ENCODE results near the gene NMNAT2.

DNA sequence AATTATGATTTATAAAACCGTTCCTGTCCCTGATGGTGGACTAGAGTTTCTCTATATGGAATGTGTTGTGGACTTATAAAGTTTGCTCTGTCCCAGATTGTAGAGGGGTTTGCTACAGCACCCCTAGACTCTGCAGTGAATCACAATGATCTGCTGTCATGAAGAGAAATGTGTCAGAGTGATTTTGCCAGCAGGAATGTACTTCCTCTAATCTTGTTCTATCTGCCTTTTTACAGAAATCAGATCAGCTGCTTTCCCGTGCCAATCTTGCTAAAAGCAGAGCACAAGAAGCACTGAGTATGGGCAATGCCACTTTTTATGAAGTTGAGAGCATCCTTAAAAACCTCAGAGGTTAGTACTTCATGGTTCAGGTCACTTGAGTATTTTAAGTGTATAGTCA is 180.1 kb downstream of the NMNAT2 start:
- TF ChIP-seq CTCF (IDR thresholded peaks at IDR 0.05) = no peak
- no peak for TF ChIP-seq POLR2A (IDR thresholded peaks at IDR 0.05)
- no peak for TF ChIP-seq EP300 (IDR thresholded peaks at IDR 0.05)
- no peak for TF ChIP-seq POLR2AphosphoS5 (IDR thresholded peaks at IDR 0.05)

Data from upper lobe of left lung (tissue), 4 donors.